ENCODE measurements around the gene DDX54.

DNA sequence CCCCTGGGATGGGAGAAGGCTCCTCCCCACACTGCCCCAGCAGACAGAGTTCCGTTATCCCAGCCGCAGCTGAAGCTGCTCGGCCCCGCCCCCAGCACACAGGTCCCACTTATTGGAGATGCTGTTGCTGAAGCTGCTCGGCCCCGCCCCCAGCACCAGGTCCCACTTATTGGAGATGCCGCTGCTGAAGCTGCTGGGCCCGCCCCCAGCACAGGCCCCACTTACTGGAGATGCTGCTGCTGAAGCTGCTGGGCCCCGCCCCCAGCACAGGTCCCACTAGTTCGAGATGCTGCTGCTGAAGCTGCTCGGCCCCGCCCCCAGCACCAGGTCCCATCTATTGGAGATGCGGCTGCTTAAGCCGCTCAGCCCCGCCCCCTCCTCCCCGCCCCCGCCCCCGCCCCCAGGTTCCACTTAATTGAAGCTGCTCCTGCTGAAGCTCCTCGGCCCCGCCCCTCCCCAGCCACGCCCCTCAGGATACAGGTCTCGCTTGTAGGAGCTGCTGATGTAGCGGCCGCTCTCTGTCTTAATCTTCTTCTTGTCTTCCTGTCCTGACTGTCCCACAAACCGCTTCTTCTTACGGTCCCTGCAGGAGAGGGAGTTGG is 23.8 kb downstream of the DDX54 start:
- TF ChIP-seq CTCF (IDR thresholded peaks at IDR 0.05) (no peak), POLR2A (IDR thresholded peaks at IDR 0.05) (no peak)

Measured in adrenal gland (tissue), 5 donors.